ENCODE measurements around the gene NHERF1. TPM values are rescaled to one million over a fixed set of nuclear protein-coding genes. Genes with fewer than 3 reads are reported as not detected.
A peak's percentile ranks its signal among the peaks of the same experiment; 100 is the strongest.

The NHERF1 gene
- total RNA-seq, 1 experiment from 2014 or later, result 15.0 TPM

DNA sequence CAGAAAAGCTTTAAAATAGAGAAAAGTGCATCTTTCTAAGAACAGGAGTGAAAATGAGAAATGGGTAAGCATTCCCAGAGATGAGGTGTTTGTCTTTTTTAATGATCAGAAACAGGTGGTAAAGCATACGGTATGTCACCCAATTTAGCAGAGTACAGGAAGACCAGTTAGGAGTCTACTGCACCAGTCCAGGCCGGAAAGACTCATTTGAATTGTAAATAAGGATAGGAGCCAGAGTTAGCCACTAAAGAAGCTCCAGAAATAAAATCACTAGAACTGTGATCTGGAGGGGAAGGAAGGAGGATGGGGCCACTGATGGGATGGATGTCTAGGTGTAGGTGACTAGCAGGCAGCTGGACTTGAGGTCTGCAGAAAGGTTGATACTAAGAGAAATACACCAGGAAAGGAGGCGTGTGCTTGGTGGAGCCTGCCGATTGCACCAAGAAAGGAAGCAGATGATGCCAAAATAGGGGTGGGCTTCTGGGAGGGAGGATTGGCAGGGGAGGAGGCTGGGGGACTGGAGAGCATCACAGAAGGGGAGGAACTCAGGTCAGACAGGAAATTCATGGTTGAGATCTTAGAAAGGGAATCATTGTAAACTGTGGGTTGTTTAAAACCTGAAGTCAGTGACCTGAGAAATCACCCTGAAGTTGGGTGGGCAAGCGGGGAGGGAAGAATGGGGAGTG, 35.8 kb downstream of the NHERF1 start:
- DNase-seq (ENCODE audit: low read depth), result no peak

DNA sequence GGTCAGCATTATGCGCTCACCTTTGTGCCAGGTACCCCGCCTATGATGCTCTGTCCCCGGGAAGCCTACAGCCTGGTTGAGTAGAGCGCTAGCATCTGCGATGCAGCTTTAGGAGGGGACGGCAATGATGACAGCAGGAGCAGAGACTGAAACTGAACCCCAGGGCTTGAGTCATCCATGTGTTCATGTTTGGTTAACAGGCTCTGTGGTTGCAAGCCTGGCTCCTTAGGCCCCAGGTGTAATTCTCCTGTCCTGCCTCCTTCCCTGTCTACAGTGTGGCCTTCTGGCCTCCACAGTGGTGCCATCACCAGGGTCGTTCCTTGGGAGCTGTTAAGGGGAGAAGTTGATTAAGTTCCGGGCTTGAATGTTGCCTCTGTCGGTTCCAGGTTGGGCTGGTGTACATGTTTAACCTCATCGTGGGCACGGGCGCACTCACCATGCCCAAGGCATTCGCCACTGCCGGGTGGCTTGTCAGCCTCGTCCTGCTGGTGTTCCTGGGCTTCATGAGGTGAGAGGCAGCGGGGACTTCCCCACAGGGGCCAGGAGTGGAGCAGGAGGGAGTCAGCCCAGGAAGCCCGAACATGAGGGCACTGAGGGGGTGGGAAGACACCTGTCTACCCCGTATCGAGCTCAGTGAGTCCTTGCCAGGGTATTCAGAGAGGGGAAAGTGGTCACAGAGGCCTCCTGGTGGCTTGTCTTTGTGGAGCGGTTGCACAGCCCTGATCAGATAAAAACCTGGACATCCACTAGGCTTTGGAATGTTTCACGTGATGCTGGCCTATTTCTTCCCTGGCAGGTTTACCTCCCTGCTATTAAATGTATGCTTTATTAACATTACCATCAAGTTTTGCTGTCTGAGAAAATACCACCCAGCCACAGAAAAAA, 36.9 kb downstream of the NHERF1 start:
- no peak for DNase-seq (ENCODE audit: low read depth)

GRCh38 chr17:74785981-74786360, 37.5 kb downstream of the NHERF1 start:
- DNase-seq (ENCODE audit: low read depth), result no peak

DNA sequence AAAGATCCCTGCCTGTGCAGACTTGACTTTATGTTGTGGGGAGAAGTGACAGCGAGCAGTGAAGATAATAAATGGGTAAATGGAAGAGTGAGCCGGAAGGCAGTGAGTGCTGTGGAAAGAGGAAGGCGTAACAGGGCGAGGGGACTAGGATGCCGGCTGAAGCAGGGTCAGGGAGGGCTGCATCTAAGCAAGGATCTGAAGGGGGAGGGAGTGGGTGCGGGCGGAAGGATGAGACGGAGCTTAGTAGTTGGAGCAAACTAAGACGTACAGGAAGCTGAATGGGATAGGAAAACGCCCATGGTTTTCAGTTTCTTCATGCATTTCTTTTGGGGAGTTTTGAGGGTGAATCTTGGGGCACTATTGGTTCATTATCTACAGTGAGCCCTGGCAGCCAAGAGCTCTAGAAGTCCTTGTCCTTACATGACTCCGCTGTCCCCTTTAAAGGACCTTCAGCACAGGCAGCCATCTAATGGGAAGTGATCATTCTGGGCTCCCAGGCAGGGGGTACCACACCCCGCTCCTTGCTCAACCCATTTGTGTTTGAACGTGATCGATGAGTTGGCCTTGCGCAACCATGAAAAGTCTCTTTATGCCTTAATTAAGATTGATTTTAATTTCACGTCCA, 38.1 kb downstream of the NHERF1 start:
- DNase-seq (ENCODE audit: low read depth), result no peak

- no peak for DNase-seq (ENCODE audit: low read depth)
Observed at GRCh38 chr17:74790161-74791058, 42.0 kb downstream of the NHERF1 start.

DNA sequence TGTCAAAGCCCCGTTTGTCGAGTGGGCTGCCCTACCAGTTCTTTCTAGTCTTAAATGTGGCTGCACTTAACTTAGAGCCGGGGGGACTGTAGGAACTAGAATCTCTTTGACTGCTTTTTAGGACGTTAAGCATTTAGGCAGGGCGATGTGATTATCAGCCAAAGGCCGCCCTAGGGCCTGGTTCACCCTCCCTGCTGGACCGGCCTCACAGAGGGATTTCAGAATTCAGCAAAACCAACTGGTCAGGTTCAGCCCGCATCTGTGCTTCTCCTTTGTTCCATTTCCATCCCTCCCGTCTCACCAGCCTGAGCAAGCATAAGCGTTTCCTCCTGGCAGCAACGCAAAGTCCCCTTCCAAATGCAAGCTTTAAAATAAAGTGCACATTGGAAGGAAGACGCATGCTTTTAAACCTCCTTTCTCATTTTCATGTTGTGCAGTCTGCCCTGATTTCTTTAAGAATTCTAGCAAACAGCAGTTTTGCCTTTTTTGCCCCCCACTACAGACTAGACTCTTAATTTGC, 44.2 kb downstream of the NHERF1 start:
- DNase-seq (ENCODE audit: low read depth), result no peak

- no peak for DNase-seq (ENCODE audit: low read depth)
Observed at GRCh38 chr17:74795327-74796020, 47.0 kb downstream of the NHERF1 start.

GRCh38 chr17:74796211-74796610, 47.8 kb downstream of the NHERF1 start:
- DNase-seq (ENCODE audit: low read depth), result no peak

GRCh38 chr17:74796866-74797265, 48.4 kb downstream of the NHERF1 start:
- no peak for DNase-seq (ENCODE audit: low read depth)

DNA sequence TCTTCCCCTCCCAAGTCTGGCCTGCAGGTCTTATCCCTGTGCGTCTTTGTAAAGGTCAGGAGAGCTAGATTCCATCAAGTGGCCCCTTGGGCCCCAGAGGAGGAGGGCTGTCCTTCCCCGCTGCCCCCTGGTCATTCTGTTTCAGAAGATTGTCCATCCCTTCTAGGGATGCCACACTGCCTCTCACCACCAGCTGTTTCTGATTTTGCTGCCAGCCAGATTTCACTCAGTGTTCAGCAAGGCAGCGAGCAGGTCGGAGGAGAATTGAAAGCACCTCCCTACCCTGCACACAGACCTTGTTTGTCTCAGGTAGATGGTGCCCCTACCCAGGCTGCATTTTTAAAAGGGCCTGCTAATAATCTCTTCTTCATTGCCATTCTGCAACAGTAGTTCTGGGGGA, 49.4 kb downstream of the NHERF1 start:
- DNase-seq (ENCODE audit: low read depth), result no peak

- peak; percentile 77 for DNase-seq (ENCODE audit: low read depth)
Observed at GRCh38 chr17:74798239-74798707, 49.8 kb downstream of the NHERF1 start.

DNA sequence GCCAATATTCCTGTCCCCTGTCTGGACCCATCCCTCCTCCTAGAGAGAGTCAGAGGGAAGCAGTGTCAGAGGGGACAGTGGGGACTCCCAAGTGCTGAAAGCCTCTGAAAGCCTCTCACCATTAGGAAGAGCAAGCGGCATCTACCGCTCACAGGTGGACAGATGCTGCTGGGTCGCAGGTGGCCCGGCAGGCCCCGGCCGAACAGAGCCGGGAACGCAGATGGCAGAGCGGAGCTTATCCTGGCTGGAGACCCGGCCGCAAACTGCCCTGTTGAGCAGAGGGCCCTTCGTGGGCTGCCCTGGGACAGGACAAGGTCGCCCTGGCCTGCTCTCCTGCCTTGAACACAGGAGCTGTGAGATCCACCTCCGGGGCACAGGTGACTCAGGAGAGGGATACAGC, 50.7 kb downstream of the NHERF1 start:
- DNase-seq (ENCODE audit: low read depth), result no peak

- no peak for DNase-seq (ENCODE audit: low read depth)
Observed at GRCh38 chr17:74800531-74800930, 52.1 kb downstream of the NHERF1 start.

- DNase-seq (ENCODE audit: low read depth), result no peak
Observed at GRCh38 chr17:74801896-74802295, 53.5 kb downstream of the NHERF1 start.

DNA sequence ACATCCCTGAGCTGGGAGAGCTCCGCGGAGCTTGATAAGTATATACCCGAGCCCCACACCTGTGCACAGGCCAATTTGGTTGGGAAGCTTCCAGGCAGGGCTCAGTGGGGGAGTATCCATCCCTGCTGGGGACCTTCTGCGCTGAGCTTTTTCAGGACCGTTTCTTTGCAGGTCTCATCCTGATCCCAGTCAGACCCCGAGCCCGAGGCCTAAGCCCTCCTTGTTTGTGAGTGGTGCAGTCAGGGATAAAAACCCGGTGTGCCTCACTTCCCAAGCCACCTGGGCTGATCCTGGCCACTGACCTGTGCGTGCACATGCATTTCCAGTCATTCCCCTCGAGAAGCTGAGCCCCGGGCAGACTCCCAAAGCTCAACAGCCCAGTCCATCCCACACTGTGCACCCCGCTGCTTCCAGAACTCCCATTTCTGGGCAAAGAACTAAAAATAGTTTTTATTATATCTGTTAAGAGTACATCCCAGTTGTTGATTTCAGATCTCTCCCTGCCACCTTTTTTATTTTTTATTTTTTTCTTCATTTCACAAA, 55.0 kb downstream of the NHERF1 start:
- DNase-seq (ENCODE audit: low read depth), result no peak

DNA sequence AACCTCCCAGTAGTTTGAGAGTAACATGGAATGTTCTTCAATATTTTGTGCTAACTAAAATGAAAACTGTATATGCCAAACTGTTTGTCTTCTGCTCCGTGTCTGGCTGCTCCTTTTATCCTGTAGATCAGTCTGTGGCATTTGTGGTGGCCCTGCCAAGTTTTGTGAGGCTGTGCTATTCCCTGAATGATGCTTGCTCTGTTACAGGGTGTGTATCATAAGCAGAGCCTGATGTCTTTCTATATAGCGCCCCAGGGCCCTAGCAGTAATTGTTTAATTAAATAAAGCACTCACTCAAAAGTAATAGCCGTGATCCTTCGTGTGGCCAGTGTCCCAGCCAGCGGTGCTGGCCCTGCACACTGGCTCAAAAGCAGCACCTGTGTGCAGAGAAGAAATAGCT, 55.5 kb downstream of the NHERF1 start:
- DNase-seq (ENCODE audit: low read depth), result no peak

- DNase-seq (ENCODE audit: low read depth), result no peak
Observed at GRCh38 chr17:74804683-74805082, 56.3 kb downstream of the NHERF1 start.

GRCh38 chr17:74805591-74805991, 57.2 kb downstream of the NHERF1 start:
- no peak for DNase-seq (ENCODE audit: low read depth)

GRCh38 chr17:74806334-74806733, 57.9 kb downstream of the NHERF1 start:
- DNase-seq (ENCODE audit: low read depth), result no peak

GRCh38 chr17:74807441-74807840, 59.0 kb downstream of the NHERF1 start:
- no peak for DNase-seq (ENCODE audit: low read depth)
